GM18511 (cell line): ENCODE results near the gene TIMMDC1.
A peak's percentile ranks its signal among the peaks of the same experiment; 100 is the strongest.
"Not testable (repeated sequence)": the region's sequence is repeated elsewhere in the genome, so short reads cannot be mapped to it uniquely, and the experiment has no call there.

ENCODE experiments used
- ATAC-seq: cut with Tn5 transposase; IDR thresholded peaks from one replicate; pipeline ENCODE4 v1.9.1; 2021; ENCODE audit warnings: mild to moderate bottlenecking, moderate library complexity; ENCODE audit not compliant: unreplicated experiment

TIMMDC1 gene

DNA sequence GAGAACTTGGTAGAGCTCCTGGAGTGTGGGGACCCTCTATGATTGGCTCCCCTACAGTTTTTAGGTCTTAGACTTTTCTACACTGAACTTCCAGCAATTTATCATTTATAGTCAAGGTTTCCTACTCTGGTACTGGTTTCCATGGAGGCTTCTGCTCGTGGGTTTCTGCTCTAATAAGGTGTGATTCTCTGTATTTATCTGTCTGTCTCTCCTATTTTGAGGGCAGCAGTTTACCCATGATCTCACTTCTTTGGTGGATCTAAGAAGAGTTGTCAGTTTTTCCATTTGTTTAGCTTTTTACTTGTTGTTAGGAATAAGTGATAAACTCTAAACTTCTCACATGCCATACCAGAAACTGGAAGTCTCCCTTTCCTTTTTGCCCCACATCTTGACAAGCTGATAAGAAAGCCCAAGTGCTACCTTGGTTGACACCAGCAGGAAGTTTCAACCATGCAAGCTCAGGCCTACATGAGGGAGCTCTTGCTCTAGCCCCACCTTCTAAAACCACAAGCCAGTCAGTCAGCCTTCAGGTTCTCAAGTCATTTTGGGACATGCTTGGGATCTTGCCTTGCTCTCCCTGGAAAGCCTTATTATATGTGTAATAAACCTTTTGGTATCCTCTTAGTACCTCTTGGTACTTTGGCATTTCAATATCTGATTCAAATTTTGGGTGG is 10.0 kb downstream of the TIMMDC1 start:
- ATAC-seq, result peak; percentile 72

DNA sequence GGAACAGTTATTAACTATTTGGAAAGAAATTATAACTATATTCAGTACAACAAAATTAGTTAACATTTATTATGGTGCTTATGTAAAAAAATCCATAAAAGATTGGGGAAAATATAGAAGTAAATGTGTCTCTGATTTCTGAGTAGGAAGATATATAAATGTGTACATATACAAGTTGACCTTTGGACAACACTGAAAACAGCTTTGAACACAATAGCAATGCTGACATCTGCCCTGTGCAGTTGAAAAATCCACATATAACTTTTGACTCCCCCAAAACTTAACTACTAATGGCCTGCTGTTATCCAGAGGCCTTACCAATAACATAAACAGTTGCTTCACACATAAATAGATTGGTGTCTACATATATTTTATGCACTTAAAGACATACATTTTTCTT is 12.3 kb downstream of the TIMMDC1 start:
- ATAC-seq, result no peak

DNA sequence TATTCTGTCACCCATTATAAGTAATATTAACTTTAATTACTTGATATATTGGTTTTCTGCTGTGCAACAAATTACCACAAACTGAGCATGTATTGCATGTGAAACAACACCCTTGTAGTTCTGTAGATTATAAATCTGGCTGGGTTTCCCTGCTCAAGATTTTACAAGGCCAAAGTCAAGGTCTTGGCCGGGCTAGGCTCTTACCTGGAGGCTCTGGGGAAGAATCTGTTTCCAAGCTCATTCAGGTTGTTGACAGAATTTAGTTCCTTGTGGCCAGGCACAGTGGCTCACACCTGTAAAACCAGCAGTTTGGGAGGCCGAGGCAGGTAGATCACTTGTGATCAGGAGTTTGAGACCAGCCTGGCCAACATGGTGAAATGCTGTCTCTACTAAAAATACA is 16.3 kb downstream of the TIMMDC1 start:
- ATAC-seq, result no peak

- ATAC-seq, result no peak
Measured at GRCh38 chr3:119517112-119517511, 18.8 kb downstream of the TIMMDC1 start.

DNA sequence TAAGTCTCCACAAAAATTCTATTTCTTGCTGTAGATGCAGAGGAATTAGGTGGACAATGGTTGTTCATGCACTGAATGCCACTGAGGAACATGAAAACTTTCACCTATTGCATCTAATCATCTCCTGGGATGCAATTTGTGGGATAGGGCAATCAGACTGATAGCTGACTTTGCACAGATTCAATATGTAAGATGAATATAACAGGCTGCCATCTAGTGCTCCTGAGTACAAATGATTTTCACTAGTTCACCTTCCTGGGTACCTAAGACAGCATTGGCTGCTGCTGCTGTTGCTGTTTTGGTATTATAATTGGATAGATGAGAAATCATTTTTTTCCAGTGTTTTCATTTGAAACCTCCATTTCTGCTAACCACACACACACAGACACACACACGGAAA is 19.7 kb downstream of the TIMMDC1 start:
- ATAC-seq, result no peak

DNA sequence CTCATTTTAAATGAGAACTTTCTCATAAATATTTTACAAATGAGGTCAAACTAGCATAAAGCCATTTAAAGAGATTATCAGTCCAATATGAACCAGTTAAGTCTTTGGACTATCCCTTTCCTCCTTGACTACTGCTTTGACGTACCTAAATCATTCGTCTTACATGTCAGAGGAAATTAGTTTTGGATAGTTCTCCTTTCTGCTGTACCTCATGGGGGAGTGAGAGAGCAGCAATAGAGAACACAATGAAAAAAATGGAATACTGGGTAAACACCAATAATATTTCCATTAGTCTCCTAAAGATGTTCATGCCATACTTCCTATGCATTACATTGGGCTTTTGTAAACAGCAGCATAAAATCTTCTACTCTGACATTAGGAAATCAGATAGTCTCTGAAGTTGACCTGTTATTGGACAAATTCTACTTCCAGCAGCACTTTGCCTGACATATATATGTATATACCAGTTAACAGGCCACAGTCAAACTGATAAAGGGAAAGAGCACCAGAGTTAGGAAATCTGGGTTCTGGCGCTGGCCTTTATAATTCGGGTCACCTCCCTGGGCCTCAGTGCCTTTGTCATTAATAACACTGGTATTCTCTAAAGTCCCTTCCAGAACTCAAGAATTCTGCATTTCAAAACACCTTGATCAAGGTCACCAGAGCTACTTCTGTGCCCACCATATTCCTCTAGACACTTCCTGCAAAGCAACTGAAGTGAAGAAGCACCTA is 26.8 kb downstream of the TIMMDC1 start:
- no peak for ATAC-seq

DNA sequence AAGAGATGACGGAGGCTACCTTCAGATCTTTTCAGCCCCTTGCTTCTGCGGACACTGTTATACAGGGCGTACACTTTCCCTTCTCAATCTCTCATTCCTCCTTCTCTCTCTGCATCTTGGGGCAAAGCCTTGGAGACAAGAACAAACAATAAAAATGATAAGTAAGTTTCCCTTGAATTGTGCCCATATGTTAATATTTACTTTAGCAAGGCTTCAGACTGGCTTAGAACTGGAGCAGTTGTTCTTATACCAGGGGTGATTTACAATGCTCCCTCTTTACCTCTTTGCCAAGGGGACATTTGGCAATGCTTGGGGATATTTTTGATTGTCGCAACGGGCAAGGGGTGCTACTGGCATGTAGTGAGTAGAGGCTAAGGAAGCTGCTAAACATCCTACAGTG is 29.4 kb downstream of the TIMMDC1 start:
- no peak for ATAC-seq

- ATAC-seq, result no peak
Measured at GRCh38 chr3:119529883-119530282, 31.5 kb downstream of the TIMMDC1 start.

DNA sequence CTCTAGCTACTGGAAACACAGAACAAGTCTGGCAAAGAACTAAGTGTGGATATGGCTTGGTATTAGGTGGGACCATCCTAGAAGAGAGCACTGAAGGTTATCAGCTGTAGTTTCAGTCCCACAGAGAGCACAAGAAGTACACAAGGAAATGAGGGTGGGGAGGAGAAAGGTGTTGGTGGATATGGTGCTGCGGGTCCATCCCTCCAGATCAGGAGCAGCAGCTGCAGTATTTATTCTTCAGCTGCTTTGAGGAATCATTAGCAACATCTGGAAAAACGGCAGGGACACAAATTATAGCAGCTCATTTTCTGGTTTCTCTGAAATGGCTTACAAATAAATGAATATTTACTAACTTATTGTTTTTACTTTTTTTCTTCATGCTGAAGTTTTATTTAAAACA is 32.1 kb downstream of the TIMMDC1 start:
- ATAC-seq, result no peak

DNA sequence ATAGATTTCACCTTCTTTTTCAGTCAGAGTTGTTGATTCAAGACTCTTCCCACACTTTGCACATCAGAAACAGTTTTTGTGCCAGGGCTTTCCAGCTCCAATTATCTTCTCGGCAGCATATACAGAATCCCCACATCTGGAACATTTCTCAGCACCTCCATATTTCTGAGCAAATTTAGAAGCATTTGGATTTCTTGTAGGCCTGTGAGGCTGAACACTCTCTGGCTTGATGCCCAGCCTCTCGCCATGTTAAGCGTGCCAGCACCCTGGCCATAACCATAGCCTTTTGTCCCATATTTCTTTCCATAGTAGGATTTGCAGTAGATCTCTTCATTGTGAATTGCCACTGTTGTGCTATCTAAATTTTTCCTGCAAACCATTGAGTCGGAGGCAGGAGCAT is 32.8 kb downstream of the TIMMDC1 start:
- no peak for ATAC-seq

DNA sequence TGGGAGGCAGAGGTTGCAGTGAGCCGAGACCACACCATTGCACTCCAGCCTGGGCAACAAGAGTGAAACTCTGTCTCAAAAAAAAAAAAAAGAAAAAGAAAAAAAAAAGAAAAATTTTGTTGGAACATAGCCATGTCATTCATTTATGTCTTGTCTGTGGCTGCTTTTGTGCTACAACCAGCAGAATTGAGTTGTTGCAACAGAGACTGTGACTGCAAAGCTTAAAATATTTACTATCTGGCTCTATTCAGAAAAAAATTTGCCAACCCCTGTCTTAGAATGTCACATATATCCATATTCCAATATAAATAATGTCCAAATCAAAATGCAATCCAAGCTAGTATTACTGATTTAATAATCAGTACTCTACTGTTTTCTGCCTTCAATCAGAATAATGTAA is 35.9 kb downstream of the TIMMDC1 start:
- no peak for ATAC-seq

- ATAC-seq, result no peak
Measured at GRCh38 chr3:119536757-119537156, 38.4 kb downstream of the TIMMDC1 start.

GRCh38 chr3:119538772-119539171 is 40.4 kb downstream of the TIMMDC1 start:
- ATAC-seq, result no peak

GRCh38 chr3:119541547-119541946 is 43.2 kb downstream of the TIMMDC1 start:
- no peak for ATAC-seq

GRCh38 chr3:119542168-119542767 is 43.9 kb downstream of the TIMMDC1 start:
- peak; percentile 57 for ATAC-seq

DNA sequence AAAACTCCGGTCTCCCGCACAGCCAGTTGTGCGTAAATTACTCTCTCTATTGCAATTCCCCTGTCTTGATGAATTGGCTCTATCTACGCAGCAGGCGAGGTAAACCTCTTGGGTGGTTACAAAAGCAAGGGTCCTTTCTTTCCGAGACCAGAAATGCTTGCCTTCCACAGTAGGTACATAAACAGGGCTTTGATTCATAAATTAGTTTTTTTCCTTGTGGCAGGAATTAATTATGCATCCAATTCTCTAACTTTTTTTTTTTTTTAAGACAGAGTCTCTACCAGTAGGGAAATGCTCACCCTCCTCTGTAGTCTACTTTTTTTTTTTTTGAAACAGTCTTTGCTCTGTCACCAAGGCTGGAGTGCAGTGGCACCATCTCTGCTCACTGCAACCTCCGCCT is 44.8 kb downstream of the TIMMDC1 start:
- no peak for ATAC-seq

DNA sequence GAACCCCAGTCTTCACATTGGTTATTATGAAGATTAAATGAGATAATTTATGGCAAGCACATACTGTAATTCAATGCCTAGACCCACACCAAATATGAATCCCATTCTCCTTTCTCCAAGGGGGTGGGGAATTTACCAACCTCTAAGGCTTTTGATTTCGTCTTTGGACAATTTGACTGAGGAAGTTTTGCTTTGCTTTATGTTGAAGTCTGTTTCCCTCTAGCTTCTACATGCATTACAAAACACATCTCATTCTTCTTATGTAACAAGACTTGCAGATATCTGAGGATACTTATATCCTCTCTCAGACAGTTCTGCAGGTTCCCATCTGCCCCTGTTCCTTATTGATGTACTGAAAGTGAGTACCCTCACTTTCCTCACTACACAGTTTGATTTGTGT is 48.9 kb downstream of the TIMMDC1 start:
- ATAC-seq, result no peak

- ATAC-seq, result no peak
Measured at GRCh38 chr3:119548341-119548740, 50.0 kb downstream of the TIMMDC1 start.

- peak; percentile 51 for ATAC-seq
Measured at GRCh38 chr3:119550192-119550910, 52.0 kb downstream of the TIMMDC1 start.

GRCh38 chr3:119551598-119551997 is 53.3 kb downstream of the TIMMDC1 start:
- ATAC-seq, result no peak

DNA sequence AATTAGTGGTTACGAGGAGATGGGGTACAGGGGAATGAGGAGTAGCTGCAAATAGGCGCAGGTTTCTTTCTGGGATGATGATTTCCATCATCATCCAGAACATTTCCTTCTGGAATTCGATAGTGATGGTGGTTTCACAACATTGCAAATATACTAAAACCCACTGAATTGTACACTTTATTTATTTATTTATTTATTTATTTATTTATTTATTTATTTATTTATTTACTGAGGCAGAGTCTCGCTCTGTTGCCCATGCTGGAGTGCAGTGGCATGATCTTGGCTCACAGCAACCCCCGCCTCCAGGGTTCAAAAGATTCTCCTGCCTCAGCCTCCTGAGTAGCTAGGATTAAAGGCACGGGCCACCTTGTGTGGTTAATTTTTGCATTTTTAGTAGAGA is 54.6 kb downstream of the TIMMDC1 start:
- not testable (repeated sequence) for ATAC-seq
